ENCODE data around the gene CABLES1.
"Not testable (repeated sequence)": the region's sequence is repeated elsewhere in the genome, so short reads cannot be mapped to it uniquely, and the experiment has no call there.

The CABLES1 gene

GRCh38 chr18:23143016-23143814, 7.9 kb downstream of the CABLES1 start:
- no peak for DNase-seq

- no peak for DNase-seq
These were observed 8.6 kb downstream of the CABLES1 start for GRCh38 chr18:23143815-23144261.

- no peak for DNase-seq
These were observed 9.4 kb downstream of the CABLES1 start for GRCh38 chr18:23144640-23145039.

GRCh38 chr18:23145621-23146020, 10.3 kb downstream of the CABLES1 start:
- DNase-seq: no peak

- no peak for DNase-seq
These were observed 11.7 kb downstream of the CABLES1 start for GRCh38 chr18:23146861-23147469.

- DNase-seq: no peak
These were observed 13.1 kb downstream of the CABLES1 start for GRCh38 chr18:23148382-23148781.

GRCh38 chr18:23149570-23149969, 14.3 kb downstream of the CABLES1 start:
- DNase-seq: no peak

- DNase-seq: no peak
These were observed 16.3 kb downstream of the CABLES1 start for GRCh38 chr18:23151414-23152099.

- DNase-seq: no peak
These were observed 18.7 kb downstream of the CABLES1 start for GRCh38 chr18:23154030-23154429.

GRCh38 chr18:23154823-23155500, 19.7 kb downstream of the CABLES1 start:
- no peak for DNase-seq

GRCh38 chr18:23155537-23155936, 20.3 kb downstream of the CABLES1 start:
- no peak for DNase-seq

- no peak for DNase-seq
These were observed 20.8 kb downstream of the CABLES1 start for GRCh38 chr18:23156134-23156533.

- DNase-seq: no peak
These were observed 22.8 kb downstream of the CABLES1 start for GRCh38 chr18:23158058-23158457.

- not testable (repeated sequence) for DNase-seq
These were observed 23.6 kb downstream of the CABLES1 start for GRCh38 chr18:23158884-23159283.

- DNase-seq: no peak
These were observed 24.1 kb downstream of the CABLES1 start for GRCh38 chr18:23159344-23159743.

- DNase-seq: no peak
These were observed 27.2 kb downstream of the CABLES1 start for GRCh38 chr18:23162473-23162872.

GRCh38 chr18:23163786-23164533, 28.7 kb downstream of the CABLES1 start:
- no peak for DNase-seq

- no peak for DNase-seq
These were observed 30.2 kb downstream of the CABLES1 start for GRCh38 chr18:23165271-23166068.

GRCh38 chr18:23166891-23167541, 31.7 kb downstream of the CABLES1 start:
- no peak for DNase-seq

- no peak for DNase-seq
These were observed 34.4 kb downstream of the CABLES1 start for GRCh38 chr18:23169673-23170044.

- no peak for DNase-seq
These were observed 34.9 kb downstream of the CABLES1 start for GRCh38 chr18:23170137-23170536.

All from CD4-positive, alpha-beta T cell treated with Interleukin-4 for 1 hour (primary cell).